Myocyte (in vitro differentiated cells): ENCODE measurements around the gene TPBGL. TPM values are rescaled to one million over a fixed set of nuclear protein-coding genes. Genes with fewer than 3 reads are reported as not detected.
A peak's percentile ranks its signal among the peaks of the same experiment; 100 is the strongest.

Source experiments
- DNase-seq: peaks from one replicate; pipeline ENCODE4 v3.0.0-alpha.2; 2012; ENCODE audit warnings: low read depth
- polyA plus RNA-seq: library from polyadenylated mRNA; unstranded; fragments of >200 nt; gene quantifications from one replicate; pipeline ENCODE4 v1.2.1, GENCODE V29; 2012; ENCODE audit warnings: missing spikeins
- total RNA-seq: library from RNA; depleted of rRNA; stranded (reverse); fragments of >200 nt; gene quantifications from 2 replicates; pipeline ENCODE4 v1.2.3, GENCODE V29; 2014

The TPBGL gene, protein sequence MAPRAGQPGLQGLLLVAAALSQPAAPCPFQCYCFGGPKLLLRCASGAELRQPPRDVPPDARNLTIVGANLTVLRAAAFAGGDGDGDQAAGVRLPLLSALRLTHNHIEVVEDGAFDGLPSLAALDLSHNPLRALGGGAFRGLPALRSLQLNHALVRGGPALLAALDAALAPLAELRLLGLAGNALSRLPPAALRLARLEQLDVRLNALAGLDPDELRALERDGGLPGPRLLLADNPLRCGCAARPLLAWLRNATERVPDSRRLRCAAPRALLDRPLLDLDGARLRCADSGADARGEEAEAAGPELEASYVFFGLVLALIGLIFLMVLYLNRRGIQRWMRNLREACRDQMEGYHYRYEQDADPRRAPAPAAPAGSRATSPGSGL
- not detected in 2 replicates for total RNA-seq
- not detected for polyA plus RNA-seq

DNA sequence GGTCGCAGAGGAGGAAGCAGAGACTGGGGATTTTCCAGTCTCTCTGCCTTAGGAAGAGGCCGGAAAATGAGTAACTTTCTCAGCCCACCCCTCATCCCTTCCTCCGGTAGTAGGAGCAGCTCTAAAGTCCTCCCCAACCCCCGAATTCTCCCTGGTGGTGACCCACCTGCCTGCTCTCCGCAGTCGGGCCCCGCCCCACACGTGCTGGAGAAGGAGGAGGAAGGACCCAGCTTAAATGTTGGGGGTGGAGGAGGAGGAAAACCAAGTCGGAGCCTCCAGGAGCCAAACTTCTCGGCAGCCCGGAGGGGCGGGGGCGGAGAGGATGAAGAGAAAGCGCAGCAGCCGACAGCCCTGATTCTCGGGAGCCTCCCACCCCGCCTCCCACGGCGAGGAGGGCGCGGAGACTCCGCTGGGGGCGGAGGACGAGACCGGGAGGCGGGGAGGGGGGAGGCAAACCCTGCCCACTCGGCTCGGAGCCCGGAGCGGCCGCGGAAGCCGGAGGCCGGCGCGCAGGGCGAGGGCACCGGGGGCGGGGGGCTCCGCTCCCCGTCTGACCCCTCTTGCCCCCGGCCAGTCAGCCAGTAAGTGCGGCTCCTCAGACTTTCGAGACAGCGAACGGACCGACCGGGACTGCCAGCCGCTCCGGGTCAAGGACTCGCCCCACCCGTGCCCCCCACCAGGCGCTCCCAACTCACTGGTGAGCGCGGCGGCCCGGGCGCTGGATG is at the start of gene TPBGL:
Gene TPBGL (plus strand): TSS at position 464 of the 725 bp plus-strand sequence. CDS start 276 bp downstream, outside the sequence.
- no peak for DNase-seq

DNA sequence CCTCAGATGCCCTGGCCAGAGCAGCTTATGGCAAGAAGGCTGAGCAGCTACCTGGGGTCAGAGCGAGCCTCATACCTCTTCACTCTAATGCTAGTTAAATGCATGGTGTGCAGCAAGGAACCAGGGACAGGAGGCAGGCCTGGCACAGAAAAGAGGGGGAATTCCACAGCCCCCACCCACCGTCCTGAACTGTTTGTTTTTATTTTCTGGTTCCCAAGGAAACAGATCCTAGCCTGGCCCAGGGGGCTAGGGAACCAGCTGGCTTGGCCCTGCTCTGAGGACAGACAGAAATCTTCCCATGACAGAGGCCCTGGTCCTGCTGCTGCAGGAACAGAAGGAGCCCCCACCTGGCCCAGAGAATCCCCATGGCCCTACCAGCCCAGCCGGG is 49.2 kb upstream of the TPBGL start:
- no peak for DNase-seq

DNA sequence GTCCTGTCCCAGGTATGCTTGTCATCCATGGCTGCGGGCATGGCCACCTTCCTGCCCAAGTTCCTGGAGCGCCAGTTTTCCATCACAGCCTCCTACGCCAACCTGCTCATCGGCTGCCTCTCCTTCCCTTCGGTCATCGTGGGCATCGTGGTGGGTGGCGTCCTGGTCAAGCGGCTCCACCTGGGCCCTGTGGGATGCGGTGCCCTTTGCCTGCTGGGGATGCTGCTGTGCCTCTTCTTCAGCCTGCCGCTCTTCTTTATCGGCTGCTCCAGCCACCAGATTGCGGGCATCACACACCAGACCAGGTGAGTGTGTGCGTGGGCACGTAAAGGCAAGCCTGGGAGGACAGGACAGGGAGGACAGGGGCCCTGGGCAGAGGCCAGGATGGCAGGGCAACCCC is 47.3 kb upstream of the TPBGL start:
- DNase-seq = no peak

DNA sequence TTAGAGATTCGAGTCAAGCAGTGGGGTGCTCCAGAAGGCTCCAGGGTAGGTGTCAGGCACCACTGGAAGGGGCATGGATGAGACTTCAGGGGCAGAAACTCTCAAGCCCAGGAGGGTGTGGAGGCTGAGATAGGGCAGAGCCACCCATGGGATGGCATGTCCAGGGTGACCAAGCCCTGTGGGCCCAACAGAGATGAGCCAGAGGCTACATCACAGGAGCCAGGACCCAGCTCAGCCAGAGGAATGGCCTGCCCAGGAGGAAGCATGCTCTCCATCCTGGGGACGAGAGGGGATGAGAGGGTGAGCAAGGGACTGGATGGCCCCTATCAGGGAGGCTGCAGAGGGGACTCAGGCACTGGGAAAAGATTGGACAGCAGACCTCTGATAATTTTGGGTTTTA is 46.9 kb upstream of the TPBGL start:
- no peak for DNase-seq

DNA sequence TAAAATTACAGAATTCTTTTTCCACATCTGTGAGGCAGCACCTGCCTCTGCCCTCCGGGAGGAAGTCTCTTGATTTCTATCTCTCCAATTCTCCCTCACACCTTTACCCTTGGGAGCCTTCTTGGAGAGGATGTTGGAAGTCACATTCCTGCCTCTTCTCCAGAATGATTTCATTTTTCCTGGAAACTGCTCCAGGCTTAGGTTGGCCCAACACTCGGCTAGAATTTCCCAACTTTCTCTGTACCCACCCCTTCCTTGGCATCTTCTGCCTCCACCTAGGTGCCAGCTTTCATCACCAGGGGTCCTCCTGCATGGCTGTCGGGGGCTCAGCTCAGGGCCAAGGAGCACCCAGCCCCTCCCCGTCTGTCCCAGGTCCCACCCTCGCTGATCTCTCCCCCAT is 46.4 kb upstream of the TPBGL start:
- DNase-seq = no peak

DNA sequence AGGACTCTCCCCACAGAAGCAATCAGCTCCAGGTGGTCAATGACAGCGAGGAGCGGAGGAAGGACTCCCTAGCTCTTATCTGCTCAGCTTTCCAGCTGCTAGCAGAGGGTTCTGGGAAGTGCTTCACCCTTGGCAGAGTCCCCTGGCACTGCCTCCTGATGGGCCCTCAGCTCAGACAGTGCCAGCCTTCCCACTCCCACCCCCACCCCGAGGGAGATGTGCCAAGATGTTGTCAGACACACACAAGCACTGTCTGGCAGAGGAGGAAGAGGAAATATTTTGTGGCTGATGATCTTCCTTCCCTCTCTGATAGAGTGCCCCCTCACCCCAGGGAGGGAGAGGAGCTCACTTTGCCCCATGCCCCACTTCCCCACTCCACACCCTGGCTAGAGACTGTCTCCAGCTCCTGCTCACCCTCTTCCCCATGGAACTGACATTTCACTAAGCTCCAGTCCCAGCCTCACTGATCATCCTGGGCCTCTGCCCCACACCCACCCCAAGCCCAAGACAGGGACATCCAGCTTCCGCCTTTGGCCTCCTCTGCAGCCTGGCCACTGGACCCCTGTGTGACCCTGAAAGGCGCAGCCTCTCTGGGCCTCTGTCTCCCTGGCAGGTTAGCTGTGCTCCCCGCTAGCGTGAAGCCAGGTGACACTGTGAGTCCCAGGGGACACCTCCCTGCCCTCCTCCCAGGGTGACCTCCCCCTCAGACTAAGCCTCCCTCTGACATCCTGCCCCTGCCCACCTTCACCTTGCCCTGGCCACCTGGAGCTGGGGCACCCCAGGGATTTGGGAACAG is 45.2 kb upstream of the TPBGL start:
- DNase-seq = no peak

DNA sequence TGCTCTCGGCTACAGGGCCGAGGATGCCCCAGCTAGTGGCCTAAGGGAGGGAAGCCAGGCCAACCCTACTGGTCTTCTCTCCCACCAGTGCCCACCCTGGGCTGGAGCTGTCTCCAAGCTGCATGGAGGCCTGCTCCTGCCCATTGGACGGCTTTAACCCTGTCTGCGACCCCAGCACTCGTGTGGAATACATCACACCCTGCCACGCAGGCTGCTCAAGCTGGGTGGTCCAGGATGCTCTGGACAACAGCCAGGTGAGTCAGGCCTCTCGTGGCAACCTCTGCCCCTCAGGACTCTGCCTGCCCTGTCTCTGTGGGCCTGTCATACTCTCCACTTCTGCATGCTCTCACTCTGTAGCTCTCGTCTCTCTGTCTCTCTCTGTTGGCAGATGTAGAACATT is 44.1 kb upstream of the TPBGL start:
- no peak for DNase-seq

DNA sequence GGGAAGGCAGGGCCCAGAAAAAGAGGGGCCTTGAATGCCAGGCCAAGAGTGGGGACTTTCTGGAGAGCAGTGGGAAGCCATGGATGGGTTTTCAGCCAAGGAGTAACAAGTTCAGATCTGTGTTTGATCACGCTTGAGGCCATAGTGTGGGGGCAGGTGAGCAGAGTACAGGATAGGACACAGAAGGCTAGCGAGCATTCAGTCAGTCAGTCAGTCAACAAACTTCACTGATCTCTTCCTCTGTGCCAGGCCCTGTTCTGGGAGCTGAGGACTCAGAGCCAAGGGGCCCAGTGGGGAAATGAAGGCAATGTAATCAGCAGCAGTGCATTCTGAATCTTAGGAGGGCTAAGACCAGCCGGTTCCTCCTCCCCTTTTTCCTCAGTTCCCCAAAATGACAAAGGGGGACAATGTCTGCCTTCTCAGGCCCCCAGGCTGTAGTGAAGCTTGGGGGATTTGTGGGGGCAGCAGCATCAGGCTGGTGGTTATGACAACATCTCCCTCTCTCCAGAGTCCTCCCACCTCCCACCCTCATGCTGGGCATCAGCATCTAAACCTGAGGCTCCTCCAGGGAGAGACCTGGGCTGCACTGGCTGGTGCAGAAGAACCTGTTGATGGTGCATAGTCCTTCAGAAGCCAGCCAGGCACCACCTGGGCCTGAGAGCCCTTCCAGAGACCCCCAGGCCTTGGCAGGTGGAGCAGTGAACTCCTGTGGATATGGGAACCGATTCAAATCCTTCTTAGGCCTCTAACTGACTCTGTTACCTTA is 42.9 kb upstream of the TPBGL start:
- DNase-seq = no peak

DNA sequence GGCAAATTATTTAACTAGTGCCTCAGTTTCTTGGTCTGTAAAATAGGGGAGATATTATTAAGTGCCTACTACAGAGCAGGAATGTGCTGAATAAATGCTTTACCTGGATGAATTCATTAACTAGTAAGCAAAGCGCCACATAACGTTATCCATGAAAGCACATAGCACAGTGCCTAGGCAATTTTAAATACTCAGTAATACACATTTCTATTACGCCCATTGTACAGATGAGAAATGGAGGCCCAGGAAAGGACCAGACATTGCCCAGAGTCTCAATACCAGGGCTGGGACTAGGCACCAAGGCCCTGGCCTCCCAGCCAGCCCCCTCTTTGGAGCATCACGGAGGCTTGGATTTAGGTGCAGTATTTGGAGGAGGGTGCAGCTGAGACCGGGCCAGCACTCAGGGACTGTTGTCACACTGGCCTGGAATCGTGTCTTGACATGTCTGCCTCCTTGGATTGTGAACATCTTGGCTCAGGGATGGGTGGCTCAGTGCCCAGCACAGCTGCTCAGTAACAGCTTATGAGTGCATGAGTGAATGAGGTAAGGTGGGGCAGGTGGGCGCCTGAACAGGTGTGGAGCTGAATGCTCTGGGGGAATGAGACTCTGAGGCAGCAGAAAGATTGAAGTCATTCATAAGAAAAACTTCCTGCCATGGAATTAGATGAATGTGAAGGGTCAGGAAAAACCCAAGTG is 42.1 kb upstream of the TPBGL start:
- DNase-seq = no peak

DNA sequence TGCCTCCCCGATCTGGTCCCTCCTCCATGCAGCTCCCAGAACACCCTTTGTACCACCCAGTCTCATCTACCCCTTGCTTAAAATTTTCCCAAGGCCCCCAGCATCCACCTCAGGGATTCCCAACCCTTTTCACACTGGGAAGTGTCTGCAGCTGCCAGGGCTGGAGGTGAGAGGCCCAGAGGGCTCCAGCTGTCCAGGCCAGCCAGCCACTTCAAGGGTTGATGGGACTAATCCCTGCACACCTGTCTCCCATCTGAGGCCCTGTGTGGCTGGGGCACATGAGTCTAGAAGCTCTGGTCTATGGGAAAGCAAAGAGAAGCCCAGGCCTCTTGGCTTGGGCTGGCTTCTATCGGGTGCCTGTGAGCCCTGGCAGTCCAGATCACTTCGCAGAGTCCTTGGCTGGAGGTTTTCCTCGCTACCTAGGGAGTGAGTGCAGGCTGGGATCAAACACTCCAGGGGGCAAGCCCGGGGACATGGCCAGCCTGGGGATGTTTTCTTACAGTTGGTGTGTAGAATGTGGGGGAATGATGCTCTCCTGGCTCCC is 41.1 kb upstream of the TPBGL start:
- peak; percentile 41 for DNase-seq

DNA sequence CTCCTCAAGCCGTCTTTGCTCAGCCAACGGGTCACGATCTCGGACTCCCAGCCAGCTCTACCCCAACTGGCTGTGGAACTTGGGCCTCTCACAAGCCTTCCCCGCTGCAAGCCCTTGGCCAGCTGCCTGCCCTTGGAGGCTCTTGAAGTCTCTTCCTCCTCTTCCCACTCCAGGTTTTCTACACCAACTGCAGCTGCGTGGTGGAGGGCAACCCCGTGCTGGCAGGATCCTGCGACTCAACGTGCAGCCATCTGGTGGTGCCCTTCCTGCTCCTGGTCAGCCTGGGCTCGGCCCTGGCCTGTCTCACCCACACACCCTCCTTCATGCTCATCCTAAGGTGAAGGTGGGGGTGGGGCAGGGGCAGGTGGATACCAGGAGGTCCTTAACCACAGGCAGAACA is 40.5 kb upstream of the TPBGL start:
- DNase-seq = peak; percentile 14

DNA sequence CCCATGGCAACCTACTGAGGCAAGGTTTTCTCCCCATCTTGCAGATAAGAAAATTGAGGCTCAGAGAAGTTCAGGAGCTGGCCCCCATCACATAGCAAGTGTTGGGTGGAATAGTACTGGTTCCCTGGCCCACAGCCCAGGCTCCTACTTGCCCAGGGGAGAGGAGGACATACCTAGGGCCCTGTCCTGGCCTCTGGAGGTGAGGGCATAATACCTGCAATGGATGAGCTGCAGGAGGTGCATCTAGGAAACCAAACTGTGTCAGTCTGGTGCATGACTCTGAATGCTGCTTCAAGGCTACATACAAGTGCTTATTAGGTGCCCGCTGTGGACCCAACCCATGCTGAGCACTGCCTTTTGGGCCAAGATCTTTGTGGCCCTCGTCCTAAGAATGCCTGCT is 40.0 kb upstream of the TPBGL start:
- DNase-seq = no peak

DNA sequence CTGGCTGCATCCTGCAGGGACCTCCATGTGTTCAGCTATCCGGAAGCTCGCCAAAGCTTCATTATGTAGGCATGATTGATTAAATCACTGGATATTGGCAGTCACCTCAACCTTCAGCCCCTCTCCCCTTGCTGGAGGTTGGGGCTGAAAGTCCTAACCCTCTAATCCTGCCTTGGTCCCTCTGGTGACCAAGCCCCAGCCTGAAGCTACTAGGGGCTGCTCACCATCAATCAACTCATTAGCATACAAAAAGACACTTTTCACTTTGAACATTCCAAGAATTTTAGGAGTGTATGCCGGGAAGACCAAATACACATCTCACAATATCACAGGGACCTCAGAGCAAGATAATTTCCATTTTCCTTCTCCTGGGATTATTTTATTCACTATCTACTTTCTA is 38.8 kb upstream of the TPBGL start:
- DNase-seq = no peak

DNA sequence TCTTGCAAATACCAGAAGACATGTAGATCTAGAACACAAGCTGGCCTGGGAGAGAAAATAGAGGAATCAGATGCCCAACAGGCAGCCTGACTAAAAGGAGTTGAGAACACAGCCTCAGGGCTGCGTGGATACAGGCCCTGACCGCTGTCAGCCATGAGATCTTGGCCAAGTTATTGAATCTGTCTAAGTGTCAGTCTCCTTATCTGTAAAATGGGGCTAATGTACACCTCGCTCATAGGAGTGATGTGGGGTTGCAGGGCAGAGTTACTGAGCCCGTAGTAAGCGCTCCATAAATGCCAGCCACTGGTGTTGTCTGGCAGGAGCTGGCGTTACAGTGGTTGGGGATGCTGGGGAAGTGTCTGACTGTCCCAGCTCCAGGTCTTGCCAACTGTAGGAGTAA is 38.4 kb upstream of the TPBGL start:
- no peak for DNase-seq

DNA sequence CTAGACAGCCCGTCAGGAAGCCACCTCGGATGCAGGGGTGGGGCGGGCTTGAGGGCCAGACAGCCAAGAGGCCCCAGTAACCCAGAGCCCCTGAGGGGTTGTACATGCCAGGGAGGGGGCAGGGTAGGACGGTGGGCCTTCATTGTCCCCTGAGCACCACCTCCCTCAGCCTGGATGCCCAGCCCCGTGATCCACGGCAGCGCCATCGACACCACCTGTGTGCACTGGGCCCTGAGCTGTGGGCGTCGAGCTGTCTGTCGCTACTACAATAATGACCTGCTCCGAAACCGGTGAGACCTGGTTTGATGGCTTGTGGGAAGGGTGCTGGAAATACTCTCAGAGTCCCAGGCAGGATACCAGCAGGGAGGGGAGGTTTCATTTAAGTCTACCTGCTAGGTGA is 37.4 kb upstream of the TPBGL start:
- no peak for DNase-seq

DNA sequence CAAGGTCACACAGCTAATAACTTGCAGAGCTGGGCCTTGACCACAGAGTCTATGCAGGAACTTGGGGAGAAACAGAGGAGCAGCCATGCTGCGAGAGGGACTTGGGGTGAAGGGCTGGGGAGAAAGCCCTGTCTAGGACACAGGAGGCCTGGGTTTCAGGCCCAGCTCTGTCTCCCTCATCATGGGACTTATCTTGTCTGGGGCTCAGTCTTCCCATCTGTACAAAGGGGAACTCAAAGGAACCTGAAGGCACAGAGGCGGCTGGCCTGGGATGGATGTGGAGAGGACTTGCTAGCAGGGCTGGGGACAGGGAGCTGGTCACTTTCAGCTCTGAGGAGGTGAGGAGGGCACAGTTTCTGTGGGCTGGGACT is 36.9 kb upstream of the TPBGL start:
- no peak for DNase-seq

DNA sequence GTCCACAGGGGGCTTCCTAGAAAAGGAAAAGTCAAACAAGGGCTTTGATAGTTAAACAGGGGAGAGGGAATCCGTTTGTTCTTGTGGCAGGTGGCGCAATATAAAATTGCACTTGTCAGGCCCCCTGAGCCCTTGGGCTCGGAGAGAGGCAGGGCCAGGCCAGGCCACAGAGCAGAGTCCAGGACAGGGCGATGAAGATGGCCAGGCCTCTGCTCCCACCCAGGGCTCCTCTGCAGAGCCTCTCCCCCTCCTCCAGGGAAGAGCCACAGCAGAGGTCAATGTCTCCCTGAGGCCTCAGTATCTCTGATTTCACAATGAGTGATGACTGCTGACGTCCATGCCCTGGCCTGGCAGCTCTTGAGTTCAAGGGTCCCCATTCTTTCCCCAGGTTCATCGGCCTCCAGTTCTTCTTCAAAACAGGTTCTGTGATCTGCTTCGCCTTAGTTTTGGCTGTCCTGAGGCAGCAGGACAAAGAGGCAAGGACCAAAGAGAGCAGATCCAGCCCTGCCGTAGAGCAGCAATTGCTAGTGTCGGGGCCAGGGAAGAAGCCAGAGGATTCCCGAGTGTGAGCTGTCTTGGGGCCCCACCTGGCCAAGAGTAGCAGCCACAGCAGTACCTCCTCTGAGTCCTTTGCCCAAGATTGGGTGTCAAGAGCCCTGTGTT is 36.4 kb upstream of the TPBGL start:
- DNase-seq = no peak

DNA sequence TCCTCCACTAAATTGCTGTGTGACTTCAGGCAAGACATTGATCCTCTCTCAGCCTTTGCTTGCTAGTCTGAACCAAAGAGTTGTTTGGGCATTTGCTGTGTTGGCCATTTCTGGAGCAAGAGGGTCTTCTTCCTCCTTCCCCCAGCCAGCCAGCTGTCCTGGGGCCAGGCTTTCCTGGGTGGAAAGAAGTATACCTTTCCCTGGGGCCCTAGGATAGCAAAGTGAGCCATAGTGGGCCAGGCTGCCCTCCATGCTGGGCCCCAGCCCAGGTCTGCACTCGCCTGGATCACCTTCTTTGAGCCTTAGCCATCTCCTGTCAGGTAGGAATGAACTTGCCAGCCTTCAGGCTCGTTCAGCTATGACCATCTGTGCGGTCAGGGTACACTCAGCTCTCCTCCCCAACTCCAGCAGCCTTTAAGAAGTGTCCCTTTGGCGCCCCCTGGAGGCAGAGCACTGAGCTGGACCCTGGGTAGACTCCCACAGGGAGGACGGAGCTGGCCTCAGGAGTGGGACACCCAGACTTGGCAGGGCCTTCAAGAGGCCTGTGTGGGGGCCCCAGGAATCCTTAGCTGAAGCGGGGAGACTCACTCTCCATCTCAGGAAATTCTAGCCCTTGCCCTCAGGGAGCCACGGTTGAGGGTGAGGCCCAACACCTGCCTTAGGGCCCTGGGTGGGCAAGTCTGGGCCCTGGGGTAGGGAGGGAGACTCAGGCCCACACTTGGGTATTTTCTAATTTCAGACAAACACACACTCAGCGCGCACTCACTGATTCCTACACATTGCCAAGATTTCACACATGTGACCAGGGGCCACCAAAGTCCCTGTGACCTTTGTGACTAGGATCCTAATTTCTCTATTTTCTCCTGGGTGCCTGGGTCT is 35.6 kb upstream of the TPBGL start:
- DNase-seq = peak; percentile 90

DNA sequence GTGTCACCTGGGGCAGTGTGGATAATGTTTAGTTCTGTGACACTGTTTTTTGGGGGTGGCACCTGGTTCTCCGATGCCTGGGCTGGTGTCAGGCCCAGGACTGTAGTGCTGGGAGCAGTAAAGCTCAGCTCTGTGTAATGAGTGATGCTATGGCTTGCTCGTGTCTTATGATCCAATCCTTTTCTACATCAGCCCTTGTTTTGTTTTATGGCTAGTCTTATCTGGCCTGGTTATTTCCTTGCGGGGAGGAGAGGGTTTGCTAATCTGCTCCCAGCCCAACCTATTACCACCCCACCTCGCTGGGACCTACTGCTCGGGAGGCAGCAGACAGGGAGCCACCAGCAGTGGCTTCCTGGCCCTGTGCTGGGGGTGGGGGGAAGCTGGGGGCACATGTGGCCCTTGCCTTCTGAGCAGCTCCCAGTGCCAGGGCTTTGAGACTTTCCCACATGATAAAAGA is 35.0 kb upstream of the TPBGL start:
- DNase-seq = no peak
